Caki2 (cell line): ENCODE results near the gene ANKRD10. TPM values are rescaled to one million over a fixed set of nuclear protein-coding genes. Genes with fewer than 3 reads are reported as not detected.
A peak's percentile ranks its signal among the peaks of the same experiment; 100 is the strongest.

Experiments
- DNase-seq: peaks from one replicate; pipeline ENCODE4 v3.0.0-alpha.2; 2015; ENCODE audit warnings: low read depth
- in situ Hi-C: cut with HindIII; loops from 2 replicates; pipeline ENCODE4 v1.10.0; 2016; ENCODE audit warnings: low sequenced_read_pairs, low pct_unique_long_range_greater_than_20kb, mixed read lengths
- total RNA-seq: library from RNA; depleted of rRNA; stranded (reverse); fragments of >200 nt; shearing (Covaris generic); gene quantifications from 2 replicates; pipeline ENCODE4 v1.2.3, GENCODE V29; 2014; ENCODE audit warnings: low replicate concordance

ANKRD10 gene
- total RNA-seq, 1 experiment from 2014 or later = 36.1 TPM

DNA sequence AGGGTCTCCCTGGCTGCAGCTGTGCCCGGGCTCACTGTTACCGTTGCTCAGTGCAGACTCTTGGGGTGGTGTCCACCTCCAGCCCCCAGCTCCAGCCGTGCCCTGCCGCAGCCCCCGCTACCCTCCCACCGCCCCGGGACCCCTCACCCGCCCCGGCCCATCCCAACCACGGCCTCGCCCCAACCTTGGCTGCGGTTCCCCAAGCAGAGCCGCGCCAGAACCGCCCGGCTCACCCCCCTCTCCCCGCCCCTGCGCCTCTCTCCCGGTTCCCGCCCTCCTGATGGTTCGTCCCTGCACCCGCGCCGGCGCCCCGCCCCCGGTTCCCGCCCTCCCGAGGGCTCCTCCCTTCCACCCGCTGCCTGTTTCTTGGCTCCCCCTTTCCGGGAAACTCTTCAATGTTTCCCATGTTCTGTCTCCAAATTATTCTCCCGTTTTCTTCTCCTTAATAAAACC is 40.3 kb downstream of the ANKRD10 start:
- DNase-seq = peak; percentile 41
- in situ Hi-C loops = no loop called here

DNA sequence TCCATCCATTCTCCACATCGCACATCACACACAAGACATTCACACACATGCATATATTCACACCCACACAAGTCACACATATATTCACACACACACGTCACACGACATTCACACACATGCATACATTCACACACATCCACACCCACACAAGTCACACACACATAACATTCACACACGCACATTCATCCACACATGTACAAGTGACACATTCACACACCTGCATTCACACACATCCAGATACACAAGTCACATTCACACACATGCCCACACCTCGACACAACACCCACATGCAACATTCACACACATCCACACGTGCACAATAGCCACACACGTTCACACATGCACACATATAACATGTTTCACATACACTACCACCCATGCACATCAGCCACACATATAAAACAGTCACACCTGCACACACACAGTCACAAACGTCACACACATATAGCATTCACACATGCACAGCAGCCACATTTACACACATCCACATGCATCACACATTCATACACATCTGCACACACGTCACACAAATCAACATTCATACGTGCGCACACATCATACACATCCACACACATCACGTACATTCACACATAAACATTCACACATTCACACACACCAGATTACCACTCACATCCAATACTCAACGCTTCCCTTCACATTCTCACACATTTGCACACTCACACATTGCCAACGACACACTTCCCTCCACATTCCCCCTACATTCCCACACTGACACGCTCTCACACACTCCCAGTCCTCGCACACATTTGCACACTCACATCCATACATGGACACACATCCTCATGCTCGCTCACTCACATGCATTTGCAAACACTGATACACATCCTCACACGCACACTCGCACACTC is 41.0 kb downstream of the ANKRD10 start:
- DNase-seq = no peak
- in situ Hi-C loops = no loop called here

DNA sequence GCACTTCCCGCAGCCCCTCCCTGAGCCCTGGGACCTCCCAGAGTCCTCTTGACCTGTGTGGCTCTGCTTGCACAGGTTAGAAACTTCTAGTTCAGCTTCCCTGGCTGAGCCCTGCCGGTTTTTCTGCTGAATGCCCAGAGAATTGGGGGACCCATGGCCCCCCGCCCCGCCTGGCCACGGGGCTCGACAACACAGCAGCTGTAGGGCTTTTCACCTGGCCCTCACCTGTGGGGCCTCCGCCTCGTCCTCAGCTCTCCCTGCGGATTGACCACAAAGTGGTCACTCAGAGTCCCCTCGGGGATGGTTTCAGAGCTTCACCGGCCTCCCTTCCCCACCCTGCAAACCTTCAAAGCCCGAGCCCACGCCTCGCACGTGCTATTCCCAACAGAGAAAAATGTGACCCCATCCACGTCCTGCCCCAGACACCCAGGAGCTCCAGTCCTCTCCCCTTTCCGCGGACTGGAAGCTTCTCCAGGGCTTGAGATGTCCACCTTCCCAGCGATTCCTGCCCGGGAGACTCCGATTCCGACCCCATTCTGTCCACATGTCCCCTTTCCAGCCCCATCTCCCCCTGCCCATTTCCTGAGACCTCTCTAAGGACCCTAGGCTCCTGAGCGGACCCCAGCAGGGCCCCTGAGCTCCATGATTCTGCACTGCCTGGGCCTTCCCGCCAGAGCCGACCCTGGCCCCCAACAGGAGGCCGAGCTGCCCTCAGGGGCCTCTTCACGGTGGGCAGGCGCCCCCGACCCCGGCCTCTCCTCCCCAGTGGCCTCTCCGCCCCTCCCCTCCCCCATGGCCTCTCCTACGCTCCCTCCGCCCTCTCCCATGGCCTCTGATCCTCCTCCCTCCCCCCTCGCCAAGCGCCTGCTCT is 41.9 kb downstream of the ANKRD10 start:
- DNase-seq = no peak
- in situ Hi-C loops = no loop called here

DNA sequence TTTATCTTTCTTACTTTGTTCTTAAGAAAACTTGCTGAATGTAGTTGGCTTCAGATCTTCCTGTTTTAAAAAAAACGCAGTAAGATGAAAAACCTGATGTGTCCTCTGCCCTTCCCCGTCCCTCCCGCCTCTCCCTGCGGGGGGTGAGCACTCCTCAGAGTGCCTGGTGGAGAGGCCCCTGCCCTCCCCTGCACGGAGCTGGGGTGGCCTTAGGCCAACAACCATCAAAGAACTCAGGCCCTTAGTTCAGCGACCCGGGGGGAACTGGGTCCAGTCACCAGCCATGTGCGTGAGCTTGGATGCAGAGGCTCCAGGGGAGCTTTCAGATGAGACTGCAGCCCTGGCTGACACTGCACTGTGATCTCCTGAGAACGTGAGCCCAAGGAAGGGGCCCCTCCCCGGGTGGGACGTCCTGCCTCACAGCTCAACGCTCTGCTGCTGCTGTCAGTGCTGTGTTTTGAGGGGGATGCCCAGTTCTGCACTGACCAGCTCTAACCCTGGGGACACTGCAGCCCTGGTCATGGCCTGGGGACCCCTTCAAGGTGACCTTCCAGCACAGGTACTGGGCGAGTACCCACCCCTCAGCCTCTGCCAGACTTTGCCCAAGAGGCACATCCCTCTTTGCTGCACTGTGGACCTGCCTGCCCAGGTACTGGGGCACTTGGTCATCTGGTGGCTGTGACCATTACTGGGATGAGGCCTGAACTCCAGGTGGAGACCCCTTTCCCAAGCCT is 42.7 kb downstream of the ANKRD10 start:
- in situ Hi-C loops = no loop called here
- no peak for DNase-seq

DNA sequence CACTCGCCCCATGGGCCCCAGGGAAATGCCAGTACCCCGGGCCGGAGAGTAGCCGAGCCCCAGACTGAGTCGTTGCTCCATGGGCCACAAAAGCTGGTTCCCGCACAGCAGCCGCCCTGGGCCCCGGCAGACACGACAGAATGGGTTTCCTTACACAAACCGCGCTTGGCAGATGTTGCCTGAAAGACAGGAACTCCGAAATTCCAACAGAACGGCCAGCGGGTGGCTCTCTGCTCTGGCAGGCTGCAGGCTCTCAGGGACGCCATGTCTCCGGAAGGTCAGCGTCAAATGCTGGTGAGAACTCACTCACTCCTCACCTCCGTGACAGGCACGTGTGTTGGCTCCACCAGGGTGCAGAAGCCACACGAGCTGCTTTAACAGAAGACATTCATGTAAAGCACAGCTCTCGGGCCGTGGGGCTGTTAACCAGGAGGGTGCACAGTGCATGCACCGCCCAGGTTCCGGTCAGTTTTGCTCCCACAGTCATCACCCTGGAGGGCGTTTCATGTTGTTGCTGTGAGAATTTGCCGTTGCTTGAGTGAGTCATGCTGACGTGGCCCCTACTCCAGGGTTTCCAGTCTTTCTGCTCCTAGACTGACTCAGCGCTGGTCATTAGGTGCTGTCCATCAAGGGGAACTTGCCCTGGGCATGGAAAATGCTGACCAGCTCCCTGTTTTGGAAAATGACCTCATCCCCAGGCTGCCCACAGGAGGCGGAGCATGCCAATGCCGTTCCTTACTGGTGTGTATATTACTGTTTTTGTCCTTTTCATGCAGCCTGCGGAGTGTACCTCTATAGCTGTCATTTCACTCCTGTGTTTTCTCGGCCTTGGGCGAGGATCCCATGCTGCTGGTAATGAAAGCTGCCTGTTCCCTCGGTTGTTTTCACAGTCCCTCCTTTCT is 44.8 kb downstream of the ANKRD10 start:
- in situ Hi-C loops = no loop called here
- peak; percentile 98 for DNase-seq

DNA sequence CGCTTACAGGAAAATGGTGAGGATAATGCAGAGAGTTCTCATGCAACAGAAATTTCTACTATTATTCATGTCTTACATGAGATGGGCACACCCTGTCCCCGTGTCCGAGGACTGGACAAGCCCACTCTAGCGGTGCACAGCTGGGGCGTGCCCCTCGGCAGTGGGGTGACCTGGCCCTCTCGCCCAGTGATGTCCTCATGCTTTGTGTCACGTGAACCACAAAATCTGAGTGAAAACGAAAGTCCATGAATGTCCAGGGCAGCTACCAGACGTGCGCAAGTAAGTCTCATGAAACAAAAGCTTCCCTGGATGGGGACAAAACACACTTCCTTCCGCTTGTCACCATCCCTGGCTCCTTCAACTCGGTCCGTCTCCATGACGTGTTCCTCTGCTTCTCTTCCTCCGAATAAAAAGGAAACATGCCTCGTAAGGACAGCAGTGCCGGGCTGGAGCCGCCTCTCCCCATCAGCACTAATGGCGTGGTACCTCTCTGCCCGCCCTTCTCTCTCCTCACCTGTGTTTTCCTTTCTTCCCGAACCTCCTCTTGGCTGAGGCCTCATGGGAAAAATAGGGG is 45.6 kb downstream of the ANKRD10 start:
- DNase-seq = peak; percentile 58
- in situ Hi-C loops = no loop called here

DNA sequence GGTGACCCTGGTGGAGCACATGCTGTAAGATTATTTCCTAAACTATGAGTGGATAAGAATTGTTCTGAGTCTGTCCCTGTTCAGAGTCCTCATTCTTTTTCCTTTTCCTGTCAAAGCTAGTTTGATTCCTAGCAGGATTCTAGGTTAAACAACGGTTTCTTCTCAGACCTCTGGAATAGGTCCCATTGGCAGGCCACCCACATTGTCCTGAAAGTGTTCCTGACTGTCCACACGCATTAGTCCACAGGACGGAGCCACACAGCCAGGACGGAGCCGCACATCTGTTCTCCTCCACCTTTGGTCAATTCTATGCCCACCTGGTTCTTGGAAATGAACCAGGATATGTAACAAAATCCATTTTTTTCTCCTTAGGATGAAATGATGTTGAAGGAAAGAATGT is 46.1 kb downstream of the ANKRD10 start:
- no peak for DNase-seq
- in situ Hi-C loops = no loop called here

DNA sequence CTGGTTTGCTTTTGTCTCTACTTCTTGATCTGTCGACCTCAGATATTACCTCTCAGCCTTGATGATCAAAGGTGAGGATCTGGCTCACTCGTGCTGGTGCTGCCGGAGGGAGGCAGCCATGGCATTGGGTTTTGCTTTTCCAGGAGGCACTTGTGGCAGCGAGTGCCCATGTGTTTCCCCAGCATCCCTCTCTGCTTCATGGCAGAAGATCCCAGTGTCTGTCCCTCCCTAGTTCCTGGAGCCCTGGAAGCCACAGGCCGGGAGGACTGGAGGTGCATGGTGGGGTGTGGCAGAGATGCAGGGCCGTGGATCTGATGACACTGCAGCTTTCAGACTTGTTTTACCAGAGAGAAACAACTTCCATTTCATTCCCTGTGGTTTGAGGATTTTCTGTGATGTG is 47.5 kb downstream of the ANKRD10 start:
- in situ Hi-C loops = no loop called here
- no peak for DNase-seq

DNA sequence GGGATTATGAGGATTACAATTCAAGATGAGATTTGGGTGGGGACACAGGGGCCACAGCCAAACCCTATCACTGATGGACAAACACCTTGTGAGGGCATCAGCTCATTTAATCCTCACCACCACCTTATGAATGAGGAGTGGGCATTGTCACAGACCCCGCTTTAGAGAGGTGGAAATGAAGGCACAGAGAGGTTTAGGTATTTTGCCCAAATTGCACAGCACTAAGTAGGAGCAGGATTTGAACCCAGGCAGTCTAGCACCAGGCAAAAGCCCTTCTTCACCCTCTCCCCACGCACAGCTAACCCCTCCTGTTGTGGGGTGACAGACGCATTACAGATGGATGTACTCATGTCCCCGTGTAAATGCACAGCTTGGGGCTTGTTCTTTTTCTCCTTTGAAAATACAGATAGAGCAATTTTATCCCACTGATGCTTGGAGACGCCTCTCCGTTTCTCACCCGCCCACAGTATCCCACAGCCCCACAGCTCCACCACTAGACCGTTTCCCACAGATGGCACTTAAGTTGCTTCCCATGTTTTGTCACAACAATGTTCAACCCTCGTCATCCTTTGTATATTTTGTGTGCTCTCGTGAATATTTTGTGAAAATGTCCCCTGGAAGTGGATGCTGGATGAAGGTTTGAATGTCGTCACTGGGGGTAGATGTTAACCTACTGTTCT is 48.2 kb downstream of the ANKRD10 start:
- in situ Hi-C loops = no loop called here
- no peak for DNase-seq

DNA sequence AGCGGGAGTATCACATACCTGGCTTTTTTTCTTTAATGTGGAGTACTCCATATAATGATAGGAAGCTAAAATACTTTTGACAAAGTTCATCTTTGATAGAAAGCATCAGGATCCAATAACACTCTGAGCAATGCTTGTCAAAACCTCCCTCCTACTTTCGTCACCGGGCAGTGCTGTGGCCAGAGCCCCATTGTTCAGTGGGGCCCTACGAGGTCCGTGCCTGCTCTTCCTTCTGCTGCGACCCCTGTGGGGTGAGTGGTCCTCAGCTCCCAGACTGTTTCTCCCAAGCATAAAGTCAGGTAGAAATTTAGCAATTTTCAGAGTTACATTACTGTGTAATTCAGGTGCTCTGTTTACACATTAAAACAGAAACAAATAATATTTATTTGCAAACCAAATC is 51.2 kb downstream of the ANKRD10 start:
- DNase-seq = no peak
- in situ Hi-C loops = no loop called here

DNA sequence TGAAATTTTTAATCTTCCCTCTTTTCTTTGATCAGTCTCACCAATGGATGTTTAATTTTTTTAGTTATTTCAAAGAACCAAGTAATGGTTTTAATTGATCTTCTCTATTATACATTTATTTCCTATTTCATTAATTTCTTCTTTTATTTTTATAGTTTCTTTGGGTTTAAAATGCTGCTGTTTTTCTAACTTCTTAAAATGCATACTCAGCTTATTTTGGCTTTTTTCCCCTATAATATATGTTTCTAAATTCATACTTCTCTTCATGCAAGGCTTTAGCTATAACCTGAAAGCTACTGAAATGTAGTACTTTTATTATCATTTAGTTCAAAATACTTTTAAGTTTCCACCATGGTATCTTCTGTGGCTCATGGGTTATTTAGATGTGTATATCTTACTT is 53.9 kb downstream of the ANKRD10 start:
- no peak for DNase-seq
- in situ Hi-C loops = no loop called here

DNA sequence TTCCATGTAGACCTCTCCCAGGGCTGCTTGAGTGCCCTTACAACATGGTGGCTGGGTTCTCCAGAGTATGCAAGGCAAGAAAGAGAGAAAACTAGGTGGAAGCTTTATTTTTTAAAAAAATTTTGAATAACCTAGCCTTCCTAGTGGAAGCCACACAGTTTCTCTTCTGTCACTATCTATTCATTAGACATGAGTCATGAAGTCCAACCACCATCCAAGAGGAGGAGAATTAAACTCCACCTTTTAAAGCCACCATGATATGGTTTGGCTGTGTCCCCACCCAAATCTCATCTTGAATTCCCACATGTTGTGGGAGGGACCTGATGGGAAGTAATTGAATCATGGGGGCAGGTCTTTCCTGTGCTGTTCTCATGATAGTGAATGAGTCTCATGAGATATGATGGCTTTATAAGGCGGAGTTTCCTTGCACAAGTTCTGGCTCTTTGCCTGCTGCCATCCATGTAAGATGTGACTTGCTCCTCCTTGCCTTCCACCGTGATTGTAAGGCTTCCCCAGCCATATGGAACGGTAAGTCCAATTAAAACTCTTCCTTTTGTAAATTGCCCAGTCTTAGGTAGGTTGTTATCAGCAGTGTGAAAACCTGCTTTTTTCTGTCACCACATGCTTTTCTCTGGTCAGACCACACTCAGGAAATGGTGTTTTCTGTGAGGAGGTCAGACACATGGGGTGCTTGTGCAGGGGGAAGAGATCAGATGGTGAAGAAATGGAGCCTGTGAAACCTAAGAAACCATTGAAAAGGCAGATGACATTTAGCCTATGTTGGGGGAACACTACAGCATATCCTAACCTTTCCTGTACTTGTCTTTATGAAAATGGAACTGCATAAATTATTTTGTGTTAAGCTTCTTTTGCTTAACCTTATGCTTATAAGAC is 57.7 kb downstream of the ANKRD10 start:
- no peak for DNase-seq
- in situ Hi-C loops = no loop called here

DNA sequence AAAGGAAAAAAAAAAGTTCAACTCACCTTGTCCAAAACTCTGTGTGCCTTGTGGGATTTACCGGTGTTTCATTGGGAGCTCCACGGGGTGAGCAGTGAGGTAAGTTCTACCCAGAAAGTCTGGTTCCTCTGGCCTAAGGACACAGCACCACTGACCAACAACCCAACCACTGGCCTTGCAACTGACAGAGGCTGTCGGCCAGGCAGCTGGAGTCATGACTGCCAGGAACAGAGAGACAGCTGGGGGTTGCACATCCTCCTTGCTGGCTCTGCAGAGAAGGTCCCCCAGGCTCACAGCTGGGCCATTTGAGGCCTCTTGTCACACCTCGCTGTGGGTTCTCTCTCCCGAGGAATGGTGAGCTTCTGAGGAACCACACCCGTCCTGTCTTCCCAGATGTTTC is 59.5 kb downstream of the ANKRD10 start:
- no peak for DNase-seq
- in situ Hi-C loops = no loop called here

DNA sequence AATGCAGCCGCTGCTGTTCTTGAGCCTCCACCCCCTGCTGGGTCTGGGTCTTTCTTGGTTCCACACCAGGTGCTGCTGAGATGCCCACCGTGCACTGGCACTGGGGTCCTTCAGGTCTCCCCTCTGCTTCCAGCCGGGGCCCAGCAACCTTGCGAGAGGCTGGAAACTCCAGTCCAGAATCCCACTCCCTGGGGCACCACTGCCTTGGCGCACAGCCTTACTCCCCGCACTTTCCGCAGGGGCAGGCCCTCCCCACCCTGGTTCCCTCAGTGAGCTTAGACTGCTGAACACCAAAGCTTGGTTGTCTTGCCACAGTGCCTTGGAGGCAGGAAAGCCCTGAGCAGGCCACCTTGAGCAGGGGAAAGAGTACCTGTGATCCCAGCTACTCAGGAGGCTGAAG is 60.0 kb downstream of the ANKRD10 start:
- in situ Hi-C loops = no loop called here

DNA sequence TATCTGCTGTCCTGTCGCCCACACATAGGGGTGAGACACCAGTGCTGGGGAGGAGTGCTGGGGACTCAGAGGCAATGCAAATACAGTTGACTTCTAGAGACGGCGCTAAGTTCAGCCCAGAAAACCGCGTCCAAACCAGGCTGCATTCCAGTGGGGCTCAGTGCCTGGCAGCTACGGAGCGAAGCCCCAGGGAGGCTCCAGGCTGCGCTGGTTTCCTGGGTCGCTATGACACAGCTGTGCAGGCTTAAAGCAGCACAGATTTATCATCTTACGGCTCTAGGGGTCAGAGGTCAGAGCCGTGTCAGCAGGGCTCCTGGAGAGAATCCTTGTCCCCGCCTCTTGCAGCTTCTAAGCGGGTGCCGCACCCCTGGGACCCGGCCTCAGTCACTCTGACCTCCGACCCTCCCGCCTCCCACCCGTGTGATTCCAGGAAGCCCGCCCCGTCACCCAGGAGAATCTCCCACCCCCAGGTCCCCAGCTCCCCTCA is 61.6 kb downstream of the ANKRD10 start:
- in situ Hi-C loops = no loop called here
- DNase-seq = no peak

More for the DNA sequence above, 60.0 kb downstream of the ANKRD10 start:
- no peak for DNase-seq

DNA sequence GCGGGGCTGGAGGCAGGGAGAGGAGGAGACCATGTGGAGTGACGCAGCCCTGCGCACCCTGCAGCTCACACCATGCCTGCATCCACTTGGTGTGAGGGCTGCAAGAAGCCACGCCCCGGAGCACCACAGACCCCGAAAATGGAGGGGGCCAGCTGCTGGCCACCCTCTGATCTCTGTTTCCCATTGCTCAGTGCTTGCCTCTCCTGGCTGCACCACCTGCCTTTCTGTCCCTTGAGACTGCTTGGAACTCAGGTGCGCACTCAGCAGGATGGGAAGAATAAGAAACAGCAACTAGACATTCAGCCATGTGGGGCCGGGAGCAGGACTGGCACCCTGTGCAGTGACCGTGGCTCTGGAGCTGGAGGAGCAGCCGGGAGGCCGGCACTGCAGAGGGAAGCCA is 64.0 kb downstream of the ANKRD10 start:
- DNase-seq = no peak
- in situ Hi-C loops = no loop called here
